Measurements from ENCODE around the gene DCC.

DCC gene

DNA sequence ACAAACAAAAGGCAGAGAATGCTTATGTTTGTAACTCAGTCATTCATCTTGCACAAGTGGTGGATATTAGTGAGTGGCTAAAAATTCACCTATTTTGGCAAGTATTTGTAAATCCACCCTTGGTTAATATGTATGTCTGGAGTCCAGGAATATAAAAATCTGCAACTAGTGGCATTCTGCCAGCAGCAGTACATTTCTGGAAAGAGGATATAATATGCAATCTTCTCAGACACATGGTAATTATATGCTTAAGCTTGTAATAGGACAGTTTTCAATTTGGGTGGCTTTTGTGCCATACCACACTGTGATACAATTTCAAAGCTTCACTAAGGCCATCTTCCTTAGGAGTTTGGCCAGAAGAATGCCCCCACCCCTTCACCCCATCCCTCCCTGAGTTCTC is 1191.2 kb downstream of the DCC start:
- Histone ChIP-seq H3K36me3 (ENCODE audit: control insufficient read depth in 2 of 2, insufficient read depth in 2 of 2, low read length in 2 of 2) (no peaks in the 10 kb centered on the region), H3K27ac (ENCODE audit: low read depth in 2 of 2, low read length in 2 of 2) (no peak overlapping the region), H3K4me1 (ENCODE audit: control insufficient read depth in 2 of 2, insufficient read depth in 2 of 2, low read length in 2 of 2) (no peaks in the 10 kb centered on the region), H3K27me3 (ENCODE audit: control insufficient read depth in 2 of 2, insufficient read depth in 2 of 2, low read length in 2 of 2) (no peaks in the 10 kb centered on the region), H3K9me3 (ENCODE audit: control insufficient read depth in 2 of 2, low read length in 2 of 2) (no peaks in the 10 kb centered on the region), H3K9ac (ENCODE audit: low read depth in 1 of 2, low read length in 2 of 2) (no peak overlapping the region), H3K4me3 (ENCODE audit: low read length in 2 of 2) (no peak overlapping the region)

- Histone ChIP-seq H3K36me3 (ENCODE audit: control insufficient read depth in 2 of 2, insufficient read depth in 2 of 2, low read length in 2 of 2) (no peaks in the 10 kb centered on the region), H3K4me1 (ENCODE audit: control insufficient read depth in 2 of 2, insufficient read depth in 2 of 2, low read length in 2 of 2) (no peaks in the 10 kb centered on the region), H3K27ac (ENCODE audit: low read depth in 2 of 2, low read length in 2 of 2) (no peak overlapping the region), H3K9me3 (ENCODE audit: control insufficient read depth in 2 of 2, low read length in 2 of 2) (no peaks in the 10 kb centered on the region), H3K4me3 (ENCODE audit: low read length in 2 of 2) (no peak overlapping the region), H3K27me3 (ENCODE audit: control insufficient read depth in 2 of 2, insufficient read depth in 2 of 2, low read length in 2 of 2) (no peaks in the 10 kb centered on the region), H3K9ac (ENCODE audit: low read depth in 1 of 2, low read length in 2 of 2) (no peak overlapping the region)
Observed at GRCh38 chr18:53531896-53532295, 1191.9 kb downstream of the DCC start.

- Histone ChIP-seq H3K9ac (ENCODE audit: low read depth in 1 of 2, low read length in 2 of 2) (no peak overlapping the region), H3K27me3 (ENCODE audit: control insufficient read depth in 2 of 2, insufficient read depth in 2 of 2, low read length in 2 of 2) (no peaks in the 10 kb centered on the region), H3K4me3 (ENCODE audit: low read length in 2 of 2) (no peak overlapping the region), H3K27ac (ENCODE audit: low read depth in 2 of 2, low read length in 2 of 2) (no peak overlapping the region), H3K36me3 (ENCODE audit: control insufficient read depth in 2 of 2, insufficient read depth in 2 of 2, low read length in 2 of 2) (no peaks in the 10 kb centered on the region), H3K9me3 (ENCODE audit: control insufficient read depth in 2 of 2, low read length in 2 of 2) (no peaks in the 10 kb centered on the region), H3K4me1 (ENCODE audit: control insufficient read depth in 2 of 2, insufficient read depth in 2 of 2, low read length in 2 of 2) (no peaks in the 10 kb centered on the region)
Observed at GRCh38 chr18:53534203-53534602, 1194.2 kb downstream of the DCC start.

- no peak overlapping the region for H3K4me3 ChIP-seq (ENCODE audit: low read length in 2 of 2)
- H3K27ac ChIP-seq (ENCODE audit: low read depth in 2 of 2, low read length in 2 of 2): no peak overlapping the region
- no peaks in the 10 kb centered on the region for H3K4me1 ChIP-seq (ENCODE audit: control insufficient read depth in 2 of 2, insufficient read depth in 2 of 2, low read length in 2 of 2)
- no peaks in the 10 kb centered on the region for H3K9me3 ChIP-seq (ENCODE audit: control insufficient read depth in 2 of 2, low read length in 2 of 2)
- H3K9ac ChIP-seq (ENCODE audit: low read depth in 1 of 2, low read length in 2 of 2): no peak overlapping the region
- no peaks in the 10 kb centered on the region for H3K36me3 ChIP-seq (ENCODE audit: control insufficient read depth in 2 of 2, insufficient read depth in 2 of 2, low read length in 2 of 2)
- H3K27me3 ChIP-seq (ENCODE audit: control insufficient read depth in 2 of 2, insufficient read depth in 2 of 2, low read length in 2 of 2): no peaks in the 10 kb centered on the region
Observed at GRCh38 chr18:53534695-53535094, 1194.7 kb downstream of the DCC start.

- no peaks in the 10 kb centered on the region for H3K9me3 ChIP-seq (ENCODE audit: control insufficient read depth in 2 of 2, low read length in 2 of 2)
- no peak overlapping the region for H3K9ac ChIP-seq (ENCODE audit: low read depth in 1 of 2, low read length in 2 of 2)
- H3K27ac ChIP-seq (ENCODE audit: low read depth in 2 of 2, low read length in 2 of 2): no peak overlapping the region
- no peaks in the 10 kb centered on the region for H3K4me1 ChIP-seq (ENCODE audit: control insufficient read depth in 2 of 2, insufficient read depth in 2 of 2, low read length in 2 of 2)
- no peaks in the 10 kb centered on the region for H3K36me3 ChIP-seq (ENCODE audit: control insufficient read depth in 2 of 2, insufficient read depth in 2 of 2, low read length in 2 of 2)
- H3K27me3 ChIP-seq (ENCODE audit: control insufficient read depth in 2 of 2, insufficient read depth in 2 of 2, low read length in 2 of 2): no peaks in the 10 kb centered on the region
- no peak overlapping the region for H3K4me3 ChIP-seq (ENCODE audit: low read length in 2 of 2)
Observed at GRCh38 chr18:53536908-53537307, 1196.9 kb downstream of the DCC start.

GRCh38 chr18:53541924-53542323 is 1201.9 kb downstream of the DCC start:
- no peak overlapping the region for H3K9ac ChIP-seq (ENCODE audit: low read depth in 1 of 2, low read length in 2 of 2)
- H3K4me3 ChIP-seq (ENCODE audit: low read length in 2 of 2): no peak overlapping the region
- H3K27ac ChIP-seq (ENCODE audit: low read depth in 2 of 2, low read length in 2 of 2): no peak overlapping the region
- no peaks in the 10 kb centered on the region for H3K27me3 ChIP-seq (ENCODE audit: control insufficient read depth in 2 of 2, insufficient read depth in 2 of 2, low read length in 2 of 2)
- no peaks in the 10 kb centered on the region for H3K4me1 ChIP-seq (ENCODE audit: control insufficient read depth in 2 of 2, insufficient read depth in 2 of 2, low read length in 2 of 2)
- H3K9me3 ChIP-seq (ENCODE audit: control insufficient read depth in 2 of 2, low read length in 2 of 2): no peaks in the 10 kb centered on the region
- H3K36me3 ChIP-seq (ENCODE audit: control insufficient read depth in 2 of 2, insufficient read depth in 2 of 2, low read length in 2 of 2): no peaks in the 10 kb centered on the region

DNA sequence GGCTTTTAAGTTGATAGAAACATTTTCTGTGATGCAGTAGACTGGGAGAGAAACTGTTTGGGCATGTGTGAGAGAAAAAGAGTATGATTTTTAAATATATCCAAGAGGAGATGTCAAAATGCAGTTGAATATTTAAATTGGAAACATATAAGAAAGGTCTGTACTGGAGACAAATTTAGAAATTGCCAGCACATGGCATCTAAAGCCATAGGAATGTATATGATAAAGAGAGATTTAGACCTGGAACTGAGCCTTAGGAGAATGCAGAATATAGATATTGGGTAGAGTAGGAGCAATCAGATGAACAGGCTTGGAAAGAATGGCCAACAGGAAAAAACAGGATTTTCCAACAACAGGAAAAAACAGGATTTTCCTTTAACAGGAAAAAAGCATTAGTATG is 1203.7 kb downstream of the DCC start:
- Histone ChIP-seq H3K27ac (ENCODE audit: low read depth in 2 of 2, low read length in 2 of 2) (no peak overlapping the region), H3K4me3 (ENCODE audit: low read length in 2 of 2) (no peak overlapping the region), H3K9ac (ENCODE audit: low read depth in 1 of 2, low read length in 2 of 2) (no peak overlapping the region), H3K36me3 (ENCODE audit: control insufficient read depth in 2 of 2, insufficient read depth in 2 of 2, low read length in 2 of 2) (no peaks in the 10 kb centered on the region), H3K4me1 (ENCODE audit: control insufficient read depth in 2 of 2, insufficient read depth in 2 of 2, low read length in 2 of 2) (no peaks in the 10 kb centered on the region), H3K27me3 (ENCODE audit: control insufficient read depth in 2 of 2, insufficient read depth in 2 of 2, low read length in 2 of 2) (no peaks in the 10 kb centered on the region), H3K9me3 (ENCODE audit: control insufficient read depth in 2 of 2, low read length in 2 of 2) (no peaks in the 10 kb centered on the region)

- no peak overlapping the region for H3K9ac ChIP-seq (ENCODE audit: low read depth in 1 of 2, low read length in 2 of 2)
- H3K27me3 ChIP-seq (ENCODE audit: control insufficient read depth in 2 of 2, insufficient read depth in 2 of 2, low read length in 2 of 2): no peaks in the 10 kb centered on the region
- H3K4me1 ChIP-seq (ENCODE audit: control insufficient read depth in 2 of 2, insufficient read depth in 2 of 2, low read length in 2 of 2): no peaks in the 10 kb centered on the region
- no peak overlapping the region for H3K4me3 ChIP-seq (ENCODE audit: low read length in 2 of 2)
- H3K27ac ChIP-seq (ENCODE audit: low read depth in 2 of 2, low read length in 2 of 2): no peak overlapping the region
- no peaks in the 10 kb centered on the region for H3K36me3 ChIP-seq (ENCODE audit: control insufficient read depth in 2 of 2, insufficient read depth in 2 of 2, low read length in 2 of 2)
- no peaks in the 10 kb centered on the region for H3K9me3 ChIP-seq (ENCODE audit: control insufficient read depth in 2 of 2, low read length in 2 of 2)
Observed at GRCh38 chr18:53544917-53545316, 1204.9 kb downstream of the DCC start.

- Histone ChIP-seq H3K9me3 (ENCODE audit: control insufficient read depth in 2 of 2, low read length in 2 of 2) (no peaks in the 10 kb centered on the region), H3K27me3 (ENCODE audit: control insufficient read depth in 2 of 2, insufficient read depth in 2 of 2, low read length in 2 of 2) (no peaks in the 10 kb centered on the region), H3K27ac (ENCODE audit: low read depth in 2 of 2, low read length in 2 of 2) (no peak overlapping the region), H3K4me1 (ENCODE audit: control insufficient read depth in 2 of 2, insufficient read depth in 2 of 2, low read length in 2 of 2) (no peaks in the 10 kb centered on the region), H3K9ac (ENCODE audit: low read depth in 1 of 2, low read length in 2 of 2) (no peak overlapping the region), H3K36me3 (ENCODE audit: control insufficient read depth in 2 of 2, insufficient read depth in 2 of 2, low read length in 2 of 2) (no peaks in the 10 kb centered on the region), H3K4me3 (ENCODE audit: low read length in 2 of 2) (no peak overlapping the region)
Observed at GRCh38 chr18:53551868-53552426, 1212.0 kb downstream of the DCC start.

DNA sequence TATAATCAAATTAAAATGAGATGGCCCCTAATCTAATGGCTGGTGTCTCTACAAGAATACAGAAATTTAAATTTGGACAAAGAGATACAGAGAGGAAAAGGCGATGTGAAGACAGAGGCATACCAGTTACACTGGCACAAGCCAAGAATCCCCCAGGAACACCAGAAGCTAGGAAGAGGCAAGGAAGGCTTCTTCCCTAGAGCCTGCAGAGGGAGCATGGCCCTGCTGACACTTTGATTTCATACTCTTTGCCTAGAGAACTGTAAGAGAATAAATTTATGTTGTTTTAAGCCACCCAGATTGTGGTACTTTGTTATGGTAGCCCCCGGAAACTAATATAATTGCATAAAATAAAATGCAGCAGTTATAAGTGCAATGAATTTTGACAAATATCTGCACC is 1213.0 kb downstream of the DCC start:
- Histone ChIP-seq H3K36me3 (ENCODE audit: control insufficient read depth in 2 of 2, insufficient read depth in 2 of 2, low read length in 2 of 2) (no peaks in the 10 kb centered on the region), H3K9ac (ENCODE audit: low read depth in 1 of 2, low read length in 2 of 2) (no peak overlapping the region), H3K9me3 (ENCODE audit: control insufficient read depth in 2 of 2, low read length in 2 of 2) (no peaks in the 10 kb centered on the region), H3K27ac (ENCODE audit: low read depth in 2 of 2, low read length in 2 of 2) (no peak overlapping the region), H3K4me1 (ENCODE audit: control insufficient read depth in 2 of 2, insufficient read depth in 2 of 2, low read length in 2 of 2) (no peaks in the 10 kb centered on the region), H3K4me3 (ENCODE audit: low read length in 2 of 2) (no peak overlapping the region), H3K27me3 (ENCODE audit: control insufficient read depth in 2 of 2, insufficient read depth in 2 of 2, low read length in 2 of 2) (no peaks in the 10 kb centered on the region)

GRCh38 chr18:53556450-53556849 is 1216.5 kb downstream of the DCC start:
- no peaks in the 10 kb centered on the region for H3K9me3 ChIP-seq (ENCODE audit: control insufficient read depth in 2 of 2, low read length in 2 of 2)
- H3K9ac ChIP-seq (ENCODE audit: low read depth in 1 of 2, low read length in 2 of 2): no peak overlapping the region
- no peaks in the 10 kb centered on the region for H3K4me1 ChIP-seq (ENCODE audit: control insufficient read depth in 2 of 2, insufficient read depth in 2 of 2, low read length in 2 of 2)
- no peaks in the 10 kb centered on the region for H3K36me3 ChIP-seq (ENCODE audit: control insufficient read depth in 2 of 2, insufficient read depth in 2 of 2, low read length in 2 of 2)
- no peaks in the 10 kb centered on the region for H3K27me3 ChIP-seq (ENCODE audit: control insufficient read depth in 2 of 2, insufficient read depth in 2 of 2, low read length in 2 of 2)
- no peak overlapping the region for H3K4me3 ChIP-seq (ENCODE audit: low read length in 2 of 2)
- H3K27ac ChIP-seq (ENCODE audit: low read depth in 2 of 2, low read length in 2 of 2): no peak overlapping the region
